ENCODE results near the gene GGCT.

The GGCT gene

DNA sequence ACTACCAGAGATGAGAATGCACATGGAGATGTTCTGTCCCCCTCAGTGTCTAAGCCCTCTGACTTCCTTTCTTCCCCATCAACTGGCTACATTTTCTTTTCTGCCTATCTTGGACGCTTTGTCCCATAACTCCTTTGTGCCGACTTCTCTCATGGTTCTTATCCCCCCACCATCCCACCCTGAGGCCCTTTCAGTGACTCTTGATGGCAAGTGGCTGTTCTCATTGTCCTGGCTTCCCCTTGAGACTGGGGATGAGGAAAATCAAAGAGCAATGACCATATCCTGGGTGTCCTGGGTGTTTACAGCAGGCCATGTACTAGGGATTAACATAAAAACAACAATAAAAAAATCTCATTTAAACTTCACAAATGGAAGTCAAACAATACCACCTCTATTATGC lies 18.8 kb upstream of the GGCT start:
- TF ChIP-seq TAF1 (IDR thresholded peaks at IDR 0.05; ENCODE audit: low read depth, low read length) (no peak), SPI1 (IDR thresholded peaks at IDR 0.05; ENCODE audit: low read depth, low read length) (no peak), POLR2A (IDR thresholded peaks at IDR 0.05; ENCODE audit: low read depth, low read length) (no peak), PAX5 (IDR thresholded peaks at IDR 0.05; ENCODE audit: insufficient read depth, low read length, severe bottlenecking) (no peak), POU2F2 (IDR thresholded peaks at IDR 0.05; ENCODE audit: low read depth, low read length) (no peak), POLR2AphosphoS5 (IDR thresholded peaks at IDR 0.05; ENCODE audit: low read depth, low read length) (no peak)
- DNase-seq (ENCODE audit: insufficient read length, low spot score) (no peak), FAIRE-seq (no peak)

DNA sequence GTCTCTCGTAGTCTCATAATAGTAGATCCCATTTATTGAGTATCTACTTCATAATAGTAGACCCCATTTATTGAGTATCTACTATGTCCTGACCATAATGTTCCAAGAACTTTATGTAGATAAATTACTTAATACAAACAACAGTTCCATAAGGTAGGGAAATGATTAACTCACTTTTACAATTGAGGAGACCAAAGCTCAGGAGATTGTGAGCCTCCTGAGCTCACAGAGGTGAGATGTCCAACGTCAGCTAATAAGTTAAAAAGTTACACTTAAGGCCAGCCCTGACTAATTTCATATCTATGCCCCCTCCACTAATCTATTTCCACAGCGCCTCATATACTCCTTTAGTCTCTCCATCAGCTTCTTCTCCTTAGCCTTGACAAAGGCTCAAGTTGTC lies 17.5 kb upstream of the GGCT start:
- FAIRE-seq, result no peak
- TF ChIP-seq TAF1 (IDR thresholded peaks at IDR 0.05; ENCODE audit: low read depth, low read length) (no peak), PAX5 (IDR thresholded peaks at IDR 0.05; ENCODE audit: insufficient read depth, low read length, severe bottlenecking) (no peak), POLR2A (IDR thresholded peaks at IDR 0.05; ENCODE audit: low read depth, low read length) (no peak), POLR2AphosphoS5 (IDR thresholded peaks at IDR 0.05; ENCODE audit: low read depth, low read length) (no peak), SPI1 (IDR thresholded peaks at IDR 0.05; ENCODE audit: low read depth, low read length) (no peak), POU2F2 (IDR thresholded peaks at IDR 0.05; ENCODE audit: low read depth, low read length) (no peak)
- DNase-seq (ENCODE audit: insufficient read length, low spot score), result no peak

DNA sequence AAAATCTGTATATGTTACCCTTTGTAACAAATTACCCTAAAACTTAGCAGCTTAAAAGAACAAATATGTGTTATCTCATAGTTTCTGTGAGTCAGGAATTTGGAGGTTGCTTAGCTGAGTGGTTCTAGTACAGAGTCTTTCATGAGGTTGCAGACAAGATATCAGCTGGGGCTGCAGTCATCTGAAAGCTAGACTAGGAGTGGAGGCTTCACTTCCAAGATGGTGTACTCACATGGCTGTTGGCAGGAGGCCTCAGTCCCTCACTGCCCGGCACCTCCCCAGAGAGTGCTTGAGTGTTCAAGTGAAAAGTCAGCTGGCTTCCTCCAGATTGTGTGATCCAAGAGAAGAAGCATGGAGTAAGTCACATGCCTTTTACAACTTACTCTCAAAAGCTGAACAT lies 16.9 kb upstream of the GGCT start:
- no peak for DNase-seq (ENCODE audit: insufficient read length, low spot score)
- TF ChIP-seq TAF1 (IDR thresholded peaks at IDR 0.05; ENCODE audit: low read depth, low read length) (no peak), POLR2A (IDR thresholded peaks at IDR 0.05; ENCODE audit: low read depth, low read length) (no peak), SPI1 (IDR thresholded peaks at IDR 0.05; ENCODE audit: low read depth, low read length) (no peak), POLR2AphosphoS5 (IDR thresholded peaks at IDR 0.05; ENCODE audit: low read depth, low read length) (no peak), POU2F2 (IDR thresholded peaks at IDR 0.05; ENCODE audit: low read depth, low read length) (no peak), PAX5 (IDR thresholded peaks at IDR 0.05; ENCODE audit: insufficient read depth, low read length, severe bottlenecking) (no peak)
- no peak for FAIRE-seq

DNA sequence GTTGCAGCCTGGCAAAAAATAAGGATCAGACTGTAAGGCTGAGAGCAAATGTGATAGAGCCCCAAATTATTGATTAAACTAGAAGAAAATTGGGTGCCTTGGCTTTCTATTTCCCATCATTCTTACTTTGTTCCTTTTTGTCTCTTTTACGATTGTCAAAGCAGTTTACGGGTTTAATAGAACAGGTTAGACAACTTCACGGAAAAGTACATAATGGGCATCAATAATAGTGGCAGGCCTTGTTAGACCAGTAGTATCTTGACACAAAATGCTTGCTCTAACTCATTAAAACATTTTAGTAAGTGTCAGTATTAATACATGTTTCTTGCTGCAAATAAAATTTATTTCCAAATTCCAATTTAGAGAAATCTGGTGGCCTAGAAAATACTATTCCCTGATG lies 14.5 kb upstream of the GGCT start:
- DNase-seq (ENCODE audit: insufficient read length, low spot score) (no peak), FAIRE-seq (no peak)
- TF ChIP-seq TAF1 (IDR thresholded peaks at IDR 0.05; ENCODE audit: low read depth, low read length) (no peak), POU2F2 (IDR thresholded peaks at IDR 0.05; ENCODE audit: low read depth, low read length) (no peak), POLR2AphosphoS5 (IDR thresholded peaks at IDR 0.05; ENCODE audit: low read depth, low read length) (no peak), PAX5 (IDR thresholded peaks at IDR 0.05; ENCODE audit: insufficient read depth, low read length, severe bottlenecking) (no peak), POLR2A (IDR thresholded peaks at IDR 0.05; ENCODE audit: low read depth, low read length) (no peak), SPI1 (IDR thresholded peaks at IDR 0.05; ENCODE audit: low read depth, low read length) (no peak)

DNA sequence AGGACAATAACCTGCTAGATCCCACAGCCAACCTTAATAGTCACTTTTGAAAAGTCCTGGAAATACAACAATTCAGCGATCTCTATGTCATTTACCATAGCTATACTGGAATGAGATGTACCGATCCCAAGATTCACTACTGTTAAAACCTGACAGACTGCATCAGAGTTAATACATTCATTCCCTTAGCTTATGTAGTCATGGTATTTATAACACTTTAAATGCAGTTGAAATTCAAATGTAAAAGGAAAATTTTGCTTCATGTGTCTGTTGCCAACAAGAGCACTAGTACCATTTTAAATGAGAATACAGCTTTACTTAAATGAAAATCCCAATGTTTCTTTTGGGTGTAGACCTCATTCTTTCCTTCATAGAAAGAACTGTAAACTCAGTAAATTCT lies 11.1 kb upstream of the GGCT start:
- no peak for DNase-seq (ENCODE audit: insufficient read length, low spot score)
- TF ChIP-seq PAX5 (IDR thresholded peaks at IDR 0.05; ENCODE audit: insufficient read depth, low read length, severe bottlenecking) (no peak), SPI1 (IDR thresholded peaks at IDR 0.05; ENCODE audit: low read depth, low read length) (no peak), POU2F2 (IDR thresholded peaks at IDR 0.05; ENCODE audit: low read depth, low read length) (no peak), POLR2A (IDR thresholded peaks at IDR 0.05; ENCODE audit: low read depth, low read length) (no peak), TAF1 (IDR thresholded peaks at IDR 0.05; ENCODE audit: low read depth, low read length) (no peak), POLR2AphosphoS5 (IDR thresholded peaks at IDR 0.05; ENCODE audit: low read depth, low read length) (no peak)
- no peak for FAIRE-seq

DNA sequence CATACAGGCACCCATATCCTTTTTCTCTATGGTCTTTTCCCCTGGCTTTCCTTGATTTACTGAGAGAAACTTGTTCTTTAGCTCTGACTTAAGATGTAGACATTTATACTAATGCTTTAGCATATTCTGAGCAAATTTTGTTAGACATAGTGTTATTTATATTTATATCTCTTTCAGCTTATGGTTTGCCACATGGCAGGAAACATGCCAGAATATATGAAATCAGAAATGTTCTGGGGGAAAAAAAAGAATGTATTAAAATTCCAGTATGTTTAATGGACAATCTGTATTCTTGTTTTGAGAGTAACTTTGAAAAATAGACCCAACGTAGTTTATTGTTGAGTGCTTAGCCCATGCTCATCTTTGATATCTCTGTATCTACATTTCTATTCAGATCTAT lies 10.1 kb upstream of the GGCT start:
- TF ChIP-seq POLR2AphosphoS5 (IDR thresholded peaks at IDR 0.05; ENCODE audit: low read depth, low read length), result no peak
- TF ChIP-seq TAF1 (IDR thresholded peaks at IDR 0.05; ENCODE audit: low read depth, low read length), result no peak
- no peak for TF ChIP-seq POLR2A (IDR thresholded peaks at IDR 0.05; ENCODE audit: low read depth, low read length)
- TF ChIP-seq POU2F2 (IDR thresholded peaks at IDR 0.05; ENCODE audit: low read depth, low read length), result no peak
- TF ChIP-seq PAX5 (IDR thresholded peaks at IDR 0.05; ENCODE audit: insufficient read depth, low read length, severe bottlenecking), result no peak
- TF ChIP-seq SPI1 (IDR thresholded peaks at IDR 0.05; ENCODE audit: low read depth, low read length), result no peak
- no peak for FAIRE-seq
- no peak for DNase-seq (ENCODE audit: insufficient read length, low spot score)

DNA sequence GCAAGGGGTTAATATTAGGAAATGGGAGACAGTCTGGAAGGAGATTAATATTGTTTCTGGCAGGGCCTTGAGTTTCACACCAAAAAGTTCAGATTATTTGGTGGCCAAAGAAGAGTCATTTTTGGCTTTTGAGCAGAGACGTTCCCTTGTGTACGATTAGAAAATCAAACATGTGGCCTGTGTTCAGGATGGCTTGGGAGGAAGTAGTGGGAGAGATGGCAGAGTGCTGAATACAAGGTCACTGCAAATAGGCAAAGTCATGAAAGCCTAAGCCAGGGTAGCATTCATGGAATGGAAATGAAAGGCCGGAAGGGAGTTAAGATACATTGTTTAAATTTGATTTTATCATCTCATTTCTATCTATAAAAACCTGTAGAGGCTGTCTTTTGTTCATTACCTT lies 9.5 kb upstream of the GGCT start:
- no peak for FAIRE-seq
- TF ChIP-seq POLR2AphosphoS5 (IDR thresholded peaks at IDR 0.05; ENCODE audit: low read depth, low read length), result no peak
- no peak for TF ChIP-seq TAF1 (IDR thresholded peaks at IDR 0.05; ENCODE audit: low read depth, low read length)
- TF ChIP-seq SPI1 (IDR thresholded peaks at IDR 0.05; ENCODE audit: low read depth, low read length), result no peak
- TF ChIP-seq POLR2A (IDR thresholded peaks at IDR 0.05; ENCODE audit: low read depth, low read length), result no peak
- no peak for TF ChIP-seq POU2F2 (IDR thresholded peaks at IDR 0.05; ENCODE audit: low read depth, low read length)
- no peak for TF ChIP-seq PAX5 (IDR thresholded peaks at IDR 0.05; ENCODE audit: insufficient read depth, low read length, severe bottlenecking)
- DNase-seq (ENCODE audit: insufficient read length, low spot score), result no peak

DNA sequence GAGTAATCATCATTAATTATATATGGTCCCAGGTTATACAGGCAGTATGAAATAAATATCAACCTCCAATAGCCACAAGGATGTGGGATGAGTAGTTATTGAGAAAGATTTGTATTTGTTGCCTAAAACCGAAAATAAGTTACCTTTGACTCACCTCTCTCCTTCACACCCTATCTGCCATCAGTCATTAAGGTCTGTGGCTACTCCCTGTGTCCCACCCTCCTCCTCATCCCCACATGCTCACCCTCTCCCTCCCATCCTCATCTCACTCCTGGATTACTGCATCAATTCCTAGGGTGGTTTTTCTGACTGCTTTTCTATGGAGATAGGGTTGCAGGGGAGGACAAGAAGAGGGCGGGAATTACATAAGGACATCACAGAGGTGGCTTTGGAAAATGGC lies 9.1 kb upstream of the GGCT start:
- no peak for TF ChIP-seq POLR2A (IDR thresholded peaks at IDR 0.05; ENCODE audit: low read depth, low read length)
- FAIRE-seq, result no peak
- DNase-seq (ENCODE audit: insufficient read length, low spot score), result no peak

DNA sequence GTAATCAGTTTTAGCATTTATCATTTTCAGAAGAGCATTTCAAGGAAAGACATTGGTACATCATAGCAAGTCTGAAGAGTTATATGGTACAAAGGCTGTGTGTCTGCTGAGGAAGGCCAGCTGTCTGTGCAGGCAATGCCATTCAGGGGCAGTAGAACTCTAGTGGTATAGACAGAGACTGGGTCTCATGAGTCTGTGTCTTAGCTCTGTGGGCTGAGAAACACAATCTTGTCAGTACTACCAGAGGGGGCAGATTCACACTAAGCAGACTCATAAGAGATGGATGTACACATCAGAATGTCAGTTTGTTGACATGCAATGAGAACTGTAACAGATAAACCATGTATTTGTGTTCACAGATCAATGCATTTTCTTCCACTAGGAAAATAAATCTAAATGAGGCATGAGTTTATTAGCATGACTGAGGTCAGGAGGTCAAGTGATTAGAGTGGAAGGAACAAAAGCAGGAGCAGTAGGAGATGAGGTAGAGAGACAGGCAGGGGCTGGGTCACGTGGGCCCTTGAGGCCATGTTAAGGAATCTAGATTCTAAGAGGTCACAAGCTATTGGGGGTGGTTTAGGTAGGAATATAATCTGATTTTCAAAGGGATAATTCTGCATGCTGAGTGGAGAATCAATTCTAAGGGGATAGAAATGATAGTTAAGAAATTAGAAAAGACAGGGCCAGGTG lies 7.5 kb upstream of the GGCT start:
- TF ChIP-seq SPI1 (IDR thresholded peaks at IDR 0.05; ENCODE audit: low read depth, low read length) (no peak), POU2F2 (IDR thresholded peaks at IDR 0.05; ENCODE audit: low read depth, low read length) (no peak), PAX5 (IDR thresholded peaks at IDR 0.05; ENCODE audit: insufficient read depth, low read length, severe bottlenecking) (no peak), TAF1 (IDR thresholded peaks at IDR 0.05; ENCODE audit: low read depth, low read length) (no peak), POLR2AphosphoS5 (IDR thresholded peaks at IDR 0.05; ENCODE audit: low read depth, low read length) (no peak), POLR2A (IDR thresholded peaks at IDR 0.05; ENCODE audit: low read depth, low read length) (no peak)
- FAIRE-seq, result no peak
- no peak for DNase-seq (ENCODE audit: insufficient read length, low spot score)

DNA sequence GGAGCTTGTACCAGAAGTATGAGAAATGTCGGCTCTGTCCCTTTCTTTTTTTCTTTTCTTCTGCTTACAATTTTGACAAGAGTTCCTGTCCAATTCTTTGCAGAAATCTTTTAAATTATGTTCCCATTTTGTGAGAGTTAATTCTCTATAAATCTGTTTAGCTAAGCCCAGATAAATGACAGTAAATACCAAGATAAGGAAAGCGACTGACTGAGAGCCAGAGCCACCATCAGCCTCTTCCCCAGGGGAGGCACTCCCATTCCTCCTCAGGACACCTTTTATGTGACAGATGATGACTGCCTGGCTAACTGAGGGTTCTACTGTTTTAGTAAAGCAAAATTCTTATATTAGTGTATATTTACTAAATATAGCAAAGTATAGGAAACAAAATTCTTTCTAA lies 6.9 kb upstream of the GGCT start:
- DNase-seq (ENCODE audit: insufficient read length, low spot score), result no peak
- no peak for FAIRE-seq
- TF ChIP-seq TAF1 (IDR thresholded peaks at IDR 0.05; ENCODE audit: low read depth, low read length), result no peak
- TF ChIP-seq POLR2AphosphoS5 (IDR thresholded peaks at IDR 0.05; ENCODE audit: low read depth, low read length), result no peak
- no peak for TF ChIP-seq POU2F2 (IDR thresholded peaks at IDR 0.05; ENCODE audit: low read depth, low read length)
- no peak for TF ChIP-seq SPI1 (IDR thresholded peaks at IDR 0.05; ENCODE audit: low read depth, low read length)
- no peak for TF ChIP-seq POLR2A (IDR thresholded peaks at IDR 0.05; ENCODE audit: low read depth, low read length)
- TF ChIP-seq PAX5 (IDR thresholded peaks at IDR 0.05; ENCODE audit: insufficient read depth, low read length, severe bottlenecking), result no peak
